ENCODE measurements around the gene DENND1B. TPM values are rescaled to one million over a fixed set of nuclear protein-coding genes. Genes with fewer than 3 reads are reported as not detected.

Gene DENND1B
- total and polyA plus RNA-seq, 9 of the 15 experiments (the other 6 are each of a cell fraction or from before 2014, with no cell fraction given), result 2.1 to 12.1 (median 7.5) TPM

GRCh38 chr1:197663162-197663953 lies 111.9 kb downstream of the DENND1B start (continued):
- TF ChIP-seq MAZ (CRISPR knock-in tag; conservative IDR thresholded peaks at IDR 0.05 in 1 of 2, IDR thresholded peaks at IDR 0.05 in 1 of 2) (0 out of 4 replicates have a peak, but pooled peaks of 1 of the 2 experiments have one; percentile 38), FOXA1 (IDR thresholded peaks at IDR 0.05; ENCODE audit: borderline replicate concordance) (no peak), DPF2 (IDR thresholded peaks at IDR 0.05) (0 out of 2 replicates have a peak, but pooled peaks have one; percentile 22), ZNF436 (CRISPR knock-in tag; IDR thresholded peaks at IDR 0.05) (no peak), HDGF (IDR thresholded peaks at IDR 0.05) (no peak), CHD1 (IDR thresholded peaks at IDR 0.05; ENCODE audit: low read length) (no peak), DMBX1 (CRISPR knock-in tag; IDR thresholded peaks at IDR 0.05; ENCODE audit: borderline replicate concordance) (no peak)

GRCh38 chr1:197660389-197660788 lies 114.9 kb downstream of the DENND1B start:
- Histone ChIP-seq H3K36me3 (ENCODE audit: control insufficient read depth, insufficient read depth, low read length) (no peaks in the 10 kb centered on the region), H3K27me3 (ENCODE audit: control insufficient read depth in 2 of 2, insufficient read depth in 2 of 2, low read length in 2 of 2) (no peaks in the 10 kb centered on the region), H3K4me1 (replicated peaks in 1 of 2; ENCODE audit: control insufficient read depth in 2 of 2, insufficient read depth in 2 of 2, low read length in 2 of 2) (no peaks in the 10 kb centered on the region), H3K9me3 (replicated peaks; ENCODE audit: control insufficient read depth, insufficient read depth, low read depth, low read length) (no peaks in the 10 kb centered on the region), H3K9ac (ENCODE audit: insufficient read depth in 1 of 2, low read depth in 2 of 2, low read length in 2 of 2) (no peak overlapping the region), H3K27ac (ENCODE audit: extremely low read depth, low read depth, low read length) (no peak overlapping the region), H3K9me1 (ENCODE audit: control insufficient read depth, insufficient read depth, low read length) (no peaks in the 10 kb centered on the region), H2AFZ (ENCODE audit: low read depth, low read length) (no peak overlapping the region), H4K20me1 (replicated peaks; ENCODE audit: control insufficient read depth, insufficient read depth, low read length) (no peaks in the 10 kb centered on the region), H3K79me2 (ENCODE audit: control insufficient read depth, insufficient read depth, low read length) (no peaks in the 10 kb centered on the region), H3K4me2 (ENCODE audit: insufficient read depth, low read length) (no peak overlapping the region), H3K4me3 (no peak overlapping the region)
- DNase-seq (ENCODE audit: extremely low read depth in 1 of 4, low spot score in 3 of 4), result no peak
- intact Hi-C loops (cut with micrococcal nuclease) (no loop called here), in situ Hi-C loops (cut with MboI) (no loop called here)
- ChIA-PET POLR2A (no interaction called here), CTCF (ENCODE audit: low intra/inter-chr PET ratio) (no interaction called here)
- no peak for FAIRE-seq
- no peak for ATAC-seq
- no TSS peak for BruUV-seq (replicated peaks)
- TF ChIP-seq, protein P1, sequence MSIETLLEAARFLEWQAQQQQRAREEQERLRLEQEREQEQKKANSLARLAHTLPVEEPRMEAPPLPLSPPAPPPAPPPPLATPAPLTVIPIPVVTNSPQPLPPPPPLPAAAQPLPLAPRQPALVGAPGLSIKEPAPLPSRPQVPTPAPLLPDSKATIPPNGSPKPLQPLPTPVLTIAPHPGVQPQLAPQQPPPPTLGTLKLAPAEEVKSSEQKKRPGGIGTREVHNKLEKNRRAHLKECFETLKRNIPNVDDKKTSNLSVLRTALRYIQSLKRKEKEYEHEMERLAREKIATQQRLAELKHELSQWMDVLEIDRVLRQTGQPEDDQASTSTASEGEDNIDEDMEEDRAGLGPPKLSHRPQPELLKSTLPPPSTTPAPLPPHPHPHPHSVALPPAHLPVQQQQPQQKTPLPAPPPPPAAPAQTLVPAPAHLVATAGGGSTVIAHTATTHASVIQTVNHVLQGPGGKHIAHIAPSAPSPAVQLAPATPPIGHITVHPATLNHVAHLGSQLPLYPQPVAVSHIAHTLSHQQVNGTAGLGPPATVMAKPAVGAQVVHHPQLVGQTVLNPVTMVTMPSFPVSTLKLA (conservative IDR thresholded peaks at IDR 0.05), result no peak
- TF ChIP-seq ZC3H4 (CRISPR knock-in tag; IDR thresholded peaks at IDR 0.05; ENCODE audit: borderline replicate concordance) (no peak), ZNF507 (tag; conservative IDR thresholded peaks at IDR 0.05) (no peak), TAF1 (IDR thresholded peaks at IDR 0.05; ENCODE audit: control insufficient read depth, extremely low read depth, insufficient read depth, low read length, severe bottlenecking) (no peak), SAFB (IDR thresholded peaks at IDR 0.05; ENCODE audit: borderline replicate concordance, low read depth, low read length) (no peak), ZBTB11 (CRISPR knock-in tag; IDR thresholded peaks at IDR 0.05) (no peak), POLR2B (IDR thresholded peaks at IDR 0.05; ENCODE audit: low read depth, partially characterized antibody) (no peak), HNRNPL (IDR thresholded peaks at IDR 0.05; ENCODE audit: low read depth, low read length) (no peak), ZFPM2 (CRISPR knock-in tag; IDR thresholded peaks at IDR 0.05) (no peak), GTF2F1 (IDR thresholded peaks at IDR 0.05; ENCODE audit: low read depth, low read length) (no peak)
